SK-N-SH (cell line): ENCODE data around the gene PPP1R1A. TPM values are rescaled to one million over a fixed set of nuclear protein-coding genes. Genes with fewer than 3 reads are reported as not detected.

Experiments
- CTCF ChIA-PET: fragments of 300-600, 350-600 bp; formaldehyde crosslinking; extraction: SDS; loops from one replicate; lab custom pipeline; 2021; lab: Yijun Ruan, JAX
- POLR2A ChIA-PET: fragments of 350-600 bp; sonication (Branson Sonifier 250); formaldehyde crosslinking; extraction: SDS; loops from one replicate; lab custom pipeline; 2020; ENCODE audit warnings: antibody characterized with exemption, inconsistent platforms; lab: Yijun Ruan, JAX
- DNase-seq: peaks from one replicate; pipeline ENCODE4 v3.0.0; 2012
- H2AFZ ChIP-seq: fragments of 200-600 bp; sonication (generic); 2 replicates; pipeline ENCODE4 v1.8.1; 2016; ENCODE audit warnings: antibody characterized with exemption, mild to moderate bottlenecking, low read depth
- H3F3A ChIP-seq: fragments of 200-600 bp; sonication (generic); replicated peaks from 2 replicates; pipeline ENCODE3; 2016; ENCODE audit warnings: antibody characterized with exemption, mild to moderate bottlenecking; ENCODE audit not compliant: insufficient read depth
- H3K27ac ChIP-seq, 2 experiments: fragments of 200-500 bp in 1 of 2; fragments of 200-600 bp in 1 of 2; sonication (Bioruptor generic) in 1 of 2; sonication (generic), shearing (Covaris generic) in 1 of 2; 2 replicates each; pipeline versions ENCODE4 v1.5.1 to v1.6.1; 2014 to 2016; ENCODE audit warnings: low read depth in 2 of 2, inconsistent platforms in 1 of 2, low read length in 1 of 2, mild to moderate bottlenecking in 1 of 2, mixed read lengths in 1 of 2
- H3K27me3 ChIP-seq: fragments of 200-600 bp; sonication (generic), shearing (Covaris generic); 2 replicates; pipeline ENCODE4 v1.6.1; 2016; ENCODE audit warnings: mixed run types; ENCODE audit not compliant: insufficient read depth
- H3K36me3 ChIP-seq, 2 experiments: fragments of 200-500 bp in 1 of 2; fragments of 200-600 bp in 1 of 2; sonication (Bioruptor generic) in 1 of 2; sonication (generic) in 1 of 2; replicated peaks in 1 of 2; 2 replicates each; pipeline versions ENCODE3 to v1.5.1; 2014 to 2016; ENCODE audit warnings: low read length in 1 of 2, mild to moderate bottlenecking in 1 of 2; ENCODE audit not compliant: insufficient read depth in 2 of 2, control insufficient read depth in 1 of 2
- H3K4me1 ChIP-seq, 2 experiments: fragments of 200-500 bp in 1 of 2; fragments of 200-600 bp in 1 of 2; sonication (Bioruptor generic) in 1 of 2; sonication (generic), shearing (Covaris generic) in 1 of 2; 2 replicates each; pipeline versions ENCODE4 v1.5.1 to v1.6.1; 2014 to 2016; ENCODE audit warnings: low read depth in 1 of 2, low read length in 1 of 2, mixed run types in 1 of 2; ENCODE audit not compliant: insufficient read depth in 2 of 2, control insufficient read depth in 1 of 2
- H3K4me2 ChIP-seq: fragments of 200-600 bp; sonication (generic), shearing (Covaris generic); 2 replicates; pipeline ENCODE4 v1.6.1; 2017; ENCODE audit warnings: mixed run types
- H3K4me3 ChIP-seq, 2 experiments: fragments of 200-500 bp in 1 of 2; fragments of 200-600 bp in 1 of 2; sonication (Bioruptor generic) in 1 of 2; sonication (generic), shearing (Covaris generic) in 1 of 2; 2 replicates each; pipeline versions ENCODE4 v1.5.1 to v1.8.1; 2014 to 2016; ENCODE audit warnings: low read depth in 2 of 2, inconsistent platforms in 1 of 2, low read length in 1 of 2, mild to moderate bottlenecking in 1 of 2, mixed read lengths in 1 of 2, moderate library complexity in 1 of 2
- H3K79me2 ChIP-seq: fragments of 200-600 bp; sonication (generic); 2 replicates; pipeline ENCODE4 v1.8.1; 2017; ENCODE audit warnings: mild to moderate bottlenecking; ENCODE audit not compliant: insufficient read depth
- H3K9ac ChIP-seq: fragments of 200-600 bp; sonication (generic); 2 replicates; pipeline ENCODE4 v1.6.1; 2017; ENCODE audit warnings: mixed run types
- H3K9me2 ChIP-seq: fragments of 200-600 bp; sonication (generic); 2 replicates; pipeline ENCODE4 v1.6.1; 2017; ENCODE audit warnings: mixed run types
- H3K9me3 ChIP-seq: fragments of 200-600 bp; sonication (generic); 2 replicates; pipeline ENCODE4 v1.6.1; 2017; ENCODE audit warnings: mixed run types, mild to moderate bottlenecking, moderate library complexity
- H4K20me1 ChIP-seq: fragments of 200-600 bp; sonication (generic); 2 replicates; pipeline ENCODE4 v1.6.1; 2017; ENCODE audit warnings: mild to moderate bottlenecking, mixed run types; ENCODE audit not compliant: insufficient read depth
- ELF1 ChIP-seq: IDR thresholded peaks from 2 replicates; pipeline ENCODE4 v1.4.0; 2012
- EP300 ChIP-seq, 2 experiments: IDR thresholded peaks; 2 replicates each; pipeline versions ENCODE4 v1.4.0 to v1.6.1; 2012; ENCODE audit warnings: borderline replicate concordance in 1 of 2, low read depth in 1 of 2, low read length in 1 of 2
- EZH2phosphoT487 ChIP-seq: fragments of 200-600 bp; sonication (generic); IDR thresholded peaks from 2 replicates; pipeline ENCODE4 v1.6.1; 2017; ENCODE audit warnings: low read depth, mixed run types, mild to moderate bottlenecking, antibody characterized with exemption, moderate library complexity, borderline replicate concordance
- FOSL2 ChIP-seq: IDR thresholded peaks from 2 replicates; pipeline ENCODE4 v1.4.0; 2012; ENCODE audit warnings: low read depth, mild to moderate bottlenecking, moderate library complexity, borderline replicate concordance
- FOXJ3 ChIP-seq: sonication (generic); formaldehyde crosslinking; IDR thresholded peaks from 2 replicates; pipeline ENCODE4 v1.5.1; 2020; ENCODE audit warnings: mild to moderate bottlenecking, missing genetic modification reagents
- FOXM1 ChIP-seq: IDR thresholded peaks from 2 replicates; pipeline ENCODE4 v1.4.0; 2012; ENCODE audit warnings: low read depth, mild to moderate bottlenecking
- GABPA ChIP-seq: IDR thresholded peaks from 2 replicates; pipeline ENCODE4 v1.4.0; 2012; ENCODE audit warnings: low read depth, mild to moderate bottlenecking
- JUND ChIP-seq: IDR thresholded peaks from 2 replicates; pipeline ENCODE4 v1.4.0; 2012
- MXI1 ChIP-seq: IDR thresholded peaks from 2 replicates; pipeline ENCODE4 v1.6.1; 2012; ENCODE audit warnings: mild to moderate bottlenecking, low read depth, low read length, improper control_type of control experiment
- POLR2AphosphoS5 ChIP-seq: IDR thresholded peaks from 2 replicates; pipeline ENCODE4 v1.6.1; 2012; ENCODE audit warnings: low read depth, low read length
- RAD21 ChIP-seq: IDR thresholded peaks from 2 replicates; pipeline ENCODE4 v1.6.1; 2012; ENCODE audit warnings: mild to moderate bottlenecking, low read length
- RCOR1 ChIP-seq: fragments of 150-350 bp; IDR thresholded peaks from 2 replicates; pipeline ENCODE4 v1.6.1; 2017; ENCODE audit warnings: antibody characterized with exemption, low read length
- RFX5 ChIP-seq: IDR thresholded peaks from 2 replicates; pipeline ENCODE4 v1.6.1; 2012; ENCODE audit warnings: mild to moderate bottlenecking, improper control_type of control experiment, low read length
- RXRA ChIP-seq: IDR thresholded peaks from 2 replicates; pipeline ENCODE4 v1.4.0; 2012; ENCODE audit warnings: low read depth, mild to moderate bottlenecking, borderline replicate concordance
- SIN3A ChIP-seq: IDR thresholded peaks from 2 replicates; pipeline ENCODE4 v1.6.1; 2012; ENCODE audit warnings: low read depth, mild to moderate bottlenecking, low read length, moderate library complexity, borderline replicate concordance
- TAF1 ChIP-seq: IDR thresholded peaks from 2 replicates; pipeline ENCODE4 v1.6.1; 2012; ENCODE audit warnings: low read depth, mild to moderate bottlenecking, low read length, moderate library complexity, borderline replicate concordance
- TCF12 ChIP-seq: IDR thresholded peaks from 2 replicates; pipeline ENCODE4 v1.4.0; 2012
- TEAD4 ChIP-seq: IDR thresholded peaks from 2 replicates; pipeline ENCODE4 v1.4.0; 2012; ENCODE audit warnings: mild to moderate bottlenecking, borderline replicate concordance; ENCODE audit not compliant: insufficient read depth
- WGBS: methylation state at CpG from one replicate; pipeline ENCODE4 v1.1.6; 2017; ENCODE audit warnings: low lambda C conversion rate; 5-methylcytosine and 5-hydroxymethylcytosine counted together
- polyA plus RNA-seq, 3 experiments: library from polyadenylated mRNA; depleted of rRNA; stranded (reverse); fragments of >200 nt; gene quantifications; 2 replicates each; pipeline ENCODE4 v1.2.3, GENCODE V29; 2012
- TF ChIP-seq, protein P1 (sequence below): IDR thresholded peaks from 2 replicates; pipeline ENCODE4 v1.4.0; 2012; ENCODE audit warnings: low read depth, borderline replicate concordance
- TF ChIP-seq, protein P2 (sequence below): IDR thresholded peaks from 2 replicates; pipeline ENCODE4 v1.4.0; 2012; ENCODE audit warnings: low read depth, borderline replicate concordance
- TF ChIP-seq, protein P3 (sequence below): IDR thresholded peaks from 2 replicates; pipeline ENCODE4 v1.6.1; 2012; ENCODE audit warnings: mild to moderate bottlenecking, low read depth, low read length, moderate library complexity

Gene PPP1R1A
- polyA plus RNA-seq, 1 of the 3 experiments (the other 2 are of a cell fraction) = not detected

DNA sequence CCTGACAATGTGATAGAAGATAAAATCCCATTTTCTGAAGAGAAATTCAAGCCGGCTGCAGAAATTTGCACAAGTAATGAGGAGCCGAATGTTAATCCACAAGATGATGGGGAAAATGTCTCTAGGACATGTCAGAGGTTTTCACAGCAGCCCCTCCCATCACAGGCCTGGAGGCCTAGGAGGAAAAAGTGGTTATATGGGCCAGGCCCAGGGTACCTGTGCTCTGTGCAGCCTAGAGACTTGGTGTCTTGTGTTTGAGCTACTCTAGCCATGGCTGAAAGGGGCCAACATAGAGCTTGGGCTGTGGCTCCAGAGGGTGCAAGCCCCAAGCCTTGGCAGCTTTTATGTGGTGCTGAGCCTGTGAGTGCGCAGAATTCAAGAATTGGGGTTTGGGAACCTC, 38.8 kb upstream of the PPP1R1A start:
- no peaks in the 10 kb centered on the region for H3F3A ChIP-seq
- no peaks in the 10 kb centered on the region for H3K9me2 ChIP-seq
- no peaks in the 10 kb centered on the region for H3K9me3 ChIP-seq
- no peak for DNase-seq
- TF ChIP-seq EP300 (IDR thresholded peaks at IDR 0.05; ENCODE audit: borderline replicate concordance in 1 of 2, low read depth in 1 of 2, low read length in 1 of 2) (no peak), JUND (no peak), SIN3A (no peak), RFX5 (no peak), RXRA (no peak), TEAD4 (no peak), GABPA (no peak), MXI1 (no peak), RCOR1 (no peak)
- TF ChIP-seq, protein P1, sequence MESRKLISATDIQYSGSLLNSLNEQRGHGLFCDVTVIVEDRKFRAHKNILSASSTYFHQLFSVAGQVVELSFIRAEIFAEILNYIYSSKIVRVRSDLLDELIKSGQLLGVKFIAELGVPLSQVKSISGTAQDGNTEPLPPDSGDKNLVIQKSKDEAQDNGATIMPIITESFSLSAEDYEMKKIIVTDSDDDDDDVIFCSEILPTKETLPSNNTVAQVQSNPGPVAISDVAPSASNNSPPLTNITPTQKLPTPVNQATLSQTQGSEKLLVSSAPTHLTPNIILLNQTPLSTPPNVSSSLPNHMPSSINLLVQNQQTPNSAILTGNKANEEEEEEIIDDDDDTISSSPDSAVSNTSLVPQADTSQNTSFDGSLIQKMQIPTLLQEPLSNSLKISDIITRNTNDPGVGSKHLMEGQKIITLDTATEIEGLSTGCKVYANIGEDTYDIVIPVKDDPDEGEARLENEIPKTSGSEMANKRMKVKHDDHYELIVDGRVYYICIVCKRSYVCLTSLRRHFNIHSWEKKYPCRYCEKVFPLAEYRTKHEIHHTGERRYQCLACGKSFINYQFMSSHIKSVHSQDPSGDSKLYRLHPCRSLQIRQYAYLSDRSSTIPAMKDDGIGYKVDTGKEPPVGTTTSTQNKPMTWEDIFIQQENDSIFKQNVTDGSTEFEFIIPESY = no peak
- TF ChIP-seq, protein P2, sequence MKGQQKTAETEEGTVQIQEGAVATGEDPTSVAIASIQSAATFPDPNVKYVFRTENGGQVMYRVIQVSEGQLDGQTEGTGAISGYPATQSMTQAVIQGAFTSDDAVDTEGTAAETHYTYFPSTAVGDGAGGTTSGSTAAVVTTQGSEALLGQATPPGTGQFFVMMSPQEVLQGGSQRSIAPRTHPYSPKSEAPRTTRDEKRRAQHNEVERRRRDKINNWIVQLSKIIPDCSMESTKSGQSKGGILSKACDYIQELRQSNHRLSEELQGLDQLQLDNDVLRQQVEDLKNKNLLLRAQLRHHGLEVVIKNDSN = no peak
- WGBS = 6% methylated on average over 3 of the region's 3 CpGs
- CTCF ChIA-PET = no interaction called here
- H3K4me1 ChIP-seq = peaks cover 0 to 10% of the 10 kb centered on the region in 2 experiments; a peak in 1 of 4 replicates
- H3K79me2 ChIP-seq = no peaks in the 10 kb centered on the region
- no peak overlapping the region for H3K9ac ChIP-seq
- H4K20me1 ChIP-seq = no peaks in the 10 kb centered on the region
- POLR2A ChIA-PET = no interaction called here
- H3K4me2 ChIP-seq = no peak overlapping the region
- H2AFZ ChIP-seq = no peak overlapping the region
- H3K4me3 ChIP-seq = no peak overlapping the region
- no peak overlapping the region for H3K27ac ChIP-seq
- H3K36me3 ChIP-seq = no peaks in the 10 kb centered on the region
- H3K27me3 ChIP-seq = peaks cover 9% of the 10 kb centered on the region; the same call in 1 of the 2 replicates

DNA sequence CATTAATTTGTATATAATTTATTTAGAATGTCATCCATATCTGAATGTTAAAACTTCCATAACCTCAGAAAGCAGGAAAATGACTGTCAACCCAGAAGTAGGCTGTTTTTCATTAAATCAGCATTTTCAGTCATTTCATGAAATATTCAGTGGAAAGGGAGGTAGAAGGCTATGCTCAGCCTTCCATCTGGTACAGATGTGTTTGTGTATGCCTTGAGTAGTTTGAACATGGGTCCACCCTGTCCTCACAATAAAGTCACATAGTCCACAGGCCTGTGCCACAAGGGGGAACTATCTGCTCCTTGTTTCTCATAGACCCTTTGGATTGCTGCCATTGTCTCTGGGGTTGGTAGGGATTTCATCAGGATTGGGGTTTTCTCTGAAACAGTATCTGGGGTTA, 37.1 kb upstream of the PPP1R1A start:
- H3K4me1 ChIP-seq = peaks cover 0 to 10% of the 10 kb centered on the region in 2 experiments; a peak in 1 of 4 replicates
- no peaks in the 10 kb centered on the region for H3K36me3 ChIP-seq
- no peaks in the 10 kb centered on the region for H3K9me3 ChIP-seq
- H3K4me3 ChIP-seq = no peak overlapping the region
- H4K20me1 ChIP-seq = no peaks in the 10 kb centered on the region
- no peaks in the 10 kb centered on the region for H3K9me2 ChIP-seq
- H3K27ac ChIP-seq = no peak overlapping the region
- ChIA-PET POLR2A (no interaction called here), CTCF (no interaction called here)
- no peak for DNase-seq
- no peak overlapping the region for H2AFZ ChIP-seq
- no peak overlapping the region for H3K9ac ChIP-seq
- no peak overlapping the region for H3K4me2 ChIP-seq
- no peaks in the 10 kb centered on the region for H3K79me2 ChIP-seq
- H3F3A ChIP-seq = no peaks in the 10 kb centered on the region
- peaks cover 10% of the 10 kb centered on the region; the same call in 1 of the 2 replicates for H3K27me3 ChIP-seq
- TF ChIP-seq JUND = no peak
- no peak for TF ChIP-seq ELF1
- no peak for TF ChIP-seq TAF1
- TF ChIP-seq, protein P3, sequence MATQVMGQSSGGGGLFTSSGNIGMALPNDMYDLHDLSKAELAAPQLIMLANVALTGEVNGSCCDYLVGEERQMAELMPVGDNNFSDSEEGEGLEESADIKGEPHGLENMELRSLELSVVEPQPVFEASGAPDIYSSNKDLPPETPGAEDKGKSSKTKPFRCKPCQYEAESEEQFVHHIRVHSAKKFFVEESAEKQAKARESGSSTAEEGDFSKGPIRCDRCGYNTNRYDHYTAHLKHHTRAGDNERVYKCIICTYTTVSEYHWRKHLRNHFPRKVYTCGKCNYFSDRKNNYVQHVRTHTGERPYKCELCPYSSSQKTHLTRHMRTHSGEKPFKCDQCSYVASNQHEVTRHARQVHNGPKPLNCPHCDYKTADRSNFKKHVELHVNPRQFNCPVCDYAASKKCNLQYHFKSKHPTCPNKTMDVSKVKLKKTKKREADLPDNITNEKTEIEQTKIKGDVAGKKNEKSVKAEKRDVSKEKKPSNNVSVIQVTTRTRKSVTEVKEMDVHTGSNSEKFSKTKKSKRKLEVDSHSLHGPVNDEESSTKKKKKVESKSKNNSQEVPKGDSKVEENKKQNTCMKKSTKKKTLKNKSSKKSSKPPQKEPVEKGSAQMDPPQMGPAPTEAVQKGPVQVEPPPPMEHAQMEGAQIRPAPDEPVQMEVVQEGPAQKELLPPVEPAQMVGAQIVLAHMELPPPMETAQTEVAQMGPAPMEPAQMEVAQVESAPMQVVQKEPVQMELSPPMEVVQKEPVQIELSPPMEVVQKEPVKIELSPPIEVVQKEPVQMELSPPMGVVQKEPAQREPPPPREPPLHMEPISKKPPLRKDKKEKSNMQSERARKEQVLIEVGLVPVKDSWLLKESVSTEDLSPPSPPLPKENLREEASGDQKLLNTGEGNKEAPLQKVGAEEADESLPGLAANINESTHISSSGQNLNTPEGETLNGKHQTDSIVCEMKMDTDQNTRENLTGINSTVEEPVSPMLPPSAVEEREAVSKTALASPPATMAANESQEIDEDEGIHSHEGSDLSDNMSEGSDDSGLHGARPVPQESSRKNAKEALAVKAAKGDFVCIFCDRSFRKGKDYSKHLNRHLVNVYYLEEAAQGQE = no peak
- TF ChIP-seq TEAD4 = no peak
- no peak for TF ChIP-seq POLR2AphosphoS5
- no peak for TF ChIP-seq EZH2phosphoT487
- no peak for TF ChIP-seq FOXM1
- no peak for TF ChIP-seq RAD21
- TF ChIP-seq EP300 (IDR thresholded peaks at IDR 0.05; ENCODE audit: borderline replicate concordance in 1 of 2, low read depth in 1 of 2, low read length in 1 of 2) = no peak
- TF ChIP-seq RCOR1 = no peak
- no peak for TF ChIP-seq RXRA
- TF ChIP-seq TCF12 = no peak
- TF ChIP-seq FOSL2 = no peak
- no peak for TF ChIP-seq FOXJ3 (CRISPR knock-in tag)
- TF ChIP-seq, protein P2 = no peak
